GM19351 (cell line): ENCODE results near the gene MACF1.
"Not testable (repeated sequence)": the region's sequence is repeated elsewhere in the genome, so short reads cannot be mapped to it uniquely, and the experiment has no call there.

Experiments used
- ATAC-seq: cut with Tn5 transposase; IDR thresholded peaks from one replicate; pipeline ENCODE4 v1.9.1; 2021; ENCODE audit warnings: mild to moderate bottlenecking, moderate library complexity; ENCODE audit not compliant: unreplicated experiment

The MACF1 gene, protein sequence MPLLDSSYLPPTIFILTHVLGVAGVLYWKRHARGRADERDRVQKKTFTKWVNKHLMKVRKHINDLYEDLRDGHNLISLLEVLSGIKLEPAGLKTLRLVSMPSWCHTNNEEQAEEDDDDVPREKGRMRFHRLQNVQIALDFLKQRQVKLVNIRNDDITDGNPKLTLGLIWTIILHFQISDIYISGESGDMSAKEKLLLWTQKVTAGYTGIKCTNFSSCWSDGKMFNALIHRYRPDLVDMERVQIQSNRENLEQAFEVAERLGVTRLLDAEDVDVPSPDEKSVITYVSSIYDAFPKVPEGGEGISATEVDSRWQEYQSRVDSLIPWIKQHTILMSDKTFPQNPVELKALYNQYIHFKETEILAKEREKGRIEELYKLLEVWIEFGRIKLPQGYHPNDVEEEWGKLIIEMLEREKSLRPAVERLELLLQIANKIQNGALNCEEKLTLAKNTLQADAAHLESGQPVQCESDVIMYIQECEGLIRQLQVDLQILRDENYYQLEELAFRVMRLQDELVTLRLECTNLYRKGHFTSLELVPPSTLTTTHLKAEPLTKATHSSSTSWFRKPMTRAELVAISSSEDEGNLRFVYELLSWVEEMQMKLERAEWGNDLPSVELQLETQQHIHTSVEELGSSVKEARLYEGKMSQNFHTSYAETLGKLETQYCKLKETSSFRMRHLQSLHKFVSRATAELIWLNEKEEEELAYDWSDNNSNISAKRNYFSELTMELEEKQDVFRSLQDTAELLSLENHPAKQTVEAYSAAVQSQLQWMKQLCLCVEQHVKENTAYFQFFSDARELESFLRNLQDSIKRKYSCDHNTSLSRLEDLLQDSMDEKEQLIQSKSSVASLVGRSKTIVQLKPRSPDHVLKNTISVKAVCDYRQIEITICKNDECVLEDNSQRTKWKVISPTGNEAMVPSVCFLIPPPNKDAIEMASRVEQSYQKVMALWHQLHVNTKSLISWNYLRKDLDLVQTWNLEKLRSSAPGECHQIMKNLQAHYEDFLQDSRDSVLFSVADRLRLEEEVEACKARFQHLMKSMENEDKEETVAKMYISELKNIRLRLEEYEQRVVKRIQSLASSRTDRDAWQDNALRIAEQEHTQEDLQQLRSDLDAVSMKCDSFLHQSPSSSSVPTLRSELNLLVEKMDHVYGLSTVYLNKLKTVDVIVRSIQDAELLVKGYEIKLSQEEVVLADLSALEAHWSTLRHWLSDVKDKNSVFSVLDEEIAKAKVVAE (N-terminal part only)

GRCh38 chr1:39204441-39205081 is at the start of gene MACF1:
TSS of gene MACF1 (plus strand) at chr1:39204695. CDS start at chr1:39205023, 328 bp downstream.
- no peak for ATAC-seq

DNA sequence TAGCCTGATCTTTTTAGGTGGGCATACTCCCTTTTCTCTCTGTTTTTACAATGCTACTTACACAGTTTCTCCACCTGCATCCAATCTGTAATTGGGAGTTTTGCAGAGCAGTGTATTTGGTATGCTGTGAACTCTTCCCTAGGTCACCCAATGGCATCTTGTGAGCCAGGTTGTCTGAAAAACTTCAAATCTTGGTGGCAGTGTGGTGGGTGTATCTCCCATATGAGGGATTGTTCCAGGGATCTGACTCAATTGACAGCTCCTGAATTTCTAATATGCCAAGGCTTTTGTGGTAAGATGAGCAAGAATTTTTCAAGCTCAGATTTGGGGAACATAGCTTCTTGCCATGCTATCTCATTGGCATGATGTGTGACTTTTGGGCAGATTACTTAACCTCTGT is 47.2 kb upstream of the MACF1 start:
- no peak for ATAC-seq

- ATAC-seq = no peak
Observed at GRCh38 chr1:39158327-39159086, 46.0 kb upstream of the MACF1 start.

DNA sequence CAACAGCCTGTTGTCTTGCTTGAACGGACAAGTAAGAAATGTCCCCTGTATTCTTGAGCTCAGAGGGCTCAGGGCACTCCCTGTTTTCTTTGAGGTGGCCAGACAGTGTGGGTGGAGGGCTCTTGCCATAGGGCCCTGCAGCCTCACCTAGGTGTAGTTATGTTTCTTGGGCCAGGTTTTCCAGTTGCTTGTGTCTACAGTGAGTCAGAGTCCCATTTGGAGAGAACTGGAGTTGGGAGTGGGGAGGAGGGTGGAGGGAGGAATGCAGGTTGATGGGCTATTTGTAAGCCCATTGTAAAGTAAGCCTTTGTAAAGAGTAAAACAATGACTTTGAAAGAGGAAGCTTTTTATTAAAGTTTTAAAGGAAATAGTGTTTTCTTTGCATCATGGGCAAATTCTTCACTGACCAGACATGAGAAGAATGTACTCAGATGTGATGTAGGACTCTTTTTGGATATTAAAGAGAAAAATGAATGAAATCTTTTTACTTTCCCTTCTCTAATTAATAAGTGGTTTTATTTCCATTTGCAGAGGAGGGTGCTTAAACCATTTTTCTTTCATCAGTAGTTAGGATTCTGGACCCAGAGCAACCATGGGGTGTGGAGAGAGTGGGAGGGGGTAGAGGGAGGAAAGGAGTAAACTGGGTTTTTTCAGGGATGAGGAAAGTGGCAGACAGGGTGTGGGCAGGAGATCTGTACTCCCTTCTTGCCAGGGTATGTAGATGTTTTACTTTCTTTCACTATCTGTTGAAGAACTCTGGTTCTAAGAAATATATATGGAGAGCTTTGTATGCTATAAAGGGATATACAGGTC is 45.1 kb upstream of the MACF1 start:
- ATAC-seq = no peak

DNA sequence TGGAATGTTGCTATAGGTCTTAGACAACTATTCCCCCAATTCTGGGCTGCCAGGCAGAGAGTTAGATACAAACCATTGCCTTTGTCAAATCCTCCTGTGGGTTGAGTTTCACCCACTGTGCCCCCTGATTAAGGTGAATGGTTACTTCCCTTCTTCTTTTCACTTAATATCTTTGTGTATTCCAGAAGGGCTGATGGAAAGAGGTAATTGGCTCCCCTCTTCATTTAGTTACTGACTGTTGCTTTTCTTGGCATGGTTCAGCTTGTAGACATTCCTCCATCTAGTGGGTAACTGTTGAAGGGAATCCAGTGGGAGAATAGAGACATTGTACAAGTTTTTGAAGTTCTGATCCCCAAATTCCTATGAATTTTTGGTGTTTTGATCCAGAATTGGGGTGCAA is 43.8 kb upstream of the MACF1 start:
- no peak for ATAC-seq

DNA sequence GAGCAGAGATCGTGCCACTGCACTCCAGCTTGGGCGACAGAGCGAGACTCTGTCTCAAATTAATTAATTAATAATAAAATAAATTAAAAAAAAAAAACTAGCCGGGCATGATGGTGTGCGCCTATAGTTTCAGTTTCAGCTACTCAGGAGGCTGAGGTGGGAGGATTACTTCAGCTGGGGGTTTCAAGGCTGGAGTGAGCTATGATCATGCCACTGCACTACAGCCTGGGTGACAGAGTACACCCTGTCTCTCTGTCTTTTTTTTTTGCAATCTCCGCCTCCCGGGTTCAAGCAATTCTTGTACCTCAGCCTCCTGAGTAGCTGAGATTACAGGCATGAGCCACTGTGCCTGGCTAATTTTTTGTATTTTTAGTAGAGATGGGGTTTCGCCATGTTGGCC is 42.7 kb upstream of the MACF1 start:
- not testable (repeated sequence) for ATAC-seq

DNA sequence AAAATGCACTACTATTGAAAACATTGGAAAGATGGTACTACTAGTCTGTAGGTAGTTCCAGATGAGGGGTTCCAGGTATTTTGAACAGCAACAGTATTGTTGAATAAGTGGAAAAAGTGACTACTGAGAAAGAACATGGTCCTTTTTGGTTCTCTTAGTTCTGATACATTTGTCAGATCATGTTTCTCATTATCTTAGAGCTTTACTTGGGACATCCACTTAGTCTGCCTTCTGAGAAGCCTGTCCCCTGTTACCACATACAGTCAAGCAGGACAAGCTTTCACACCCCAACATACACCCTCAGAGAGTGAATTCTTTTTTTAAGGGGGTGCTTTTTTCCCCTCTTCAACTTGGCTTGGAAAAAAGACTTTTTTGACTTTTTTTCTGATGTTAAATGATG is 41.0 kb upstream of the MACF1 start:
- no peak for ATAC-seq

DNA sequence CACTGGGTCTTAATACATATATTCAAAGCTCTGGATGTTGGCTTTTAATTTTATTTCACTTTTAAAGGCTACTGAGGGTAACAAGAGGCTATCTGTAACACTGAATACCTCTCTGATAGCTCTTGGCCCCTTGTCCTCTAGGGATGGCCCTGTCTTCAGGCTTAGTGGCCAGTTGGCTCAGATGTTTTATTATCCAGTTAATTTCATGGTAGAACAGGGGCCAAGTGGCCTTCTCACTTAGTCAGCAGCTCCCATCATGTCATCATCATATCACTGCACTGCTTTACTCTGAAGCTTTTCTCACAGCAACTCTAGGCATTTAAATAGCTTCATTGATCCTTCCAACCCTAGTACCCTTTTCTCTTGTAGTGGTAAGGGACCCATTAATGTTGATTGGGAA is 40.2 kb upstream of the MACF1 start:
- no peak for ATAC-seq

DNA sequence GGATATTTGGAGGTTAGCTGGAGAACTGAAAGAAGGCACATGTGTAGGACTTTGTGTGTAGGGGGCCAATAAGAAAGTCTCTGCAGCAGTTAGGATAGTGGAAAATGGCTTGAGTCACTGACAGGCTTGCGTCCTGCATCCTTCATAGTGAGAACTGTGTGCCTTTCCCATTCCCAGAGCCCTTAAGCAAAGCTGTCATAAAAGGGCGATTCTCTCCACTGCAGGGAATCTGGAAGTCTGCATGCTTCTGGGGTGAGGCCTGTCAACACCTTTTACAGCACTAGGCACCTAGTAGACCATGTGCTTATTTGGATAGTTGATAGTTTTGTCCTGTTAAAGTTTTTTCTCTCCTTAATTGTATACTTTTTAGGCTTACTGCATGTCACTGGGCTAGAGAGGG is 39.4 kb upstream of the MACF1 start:
- no peak for ATAC-seq

GRCh38 chr1:39165488-39165887 is 39.0 kb upstream of the MACF1 start:
- ATAC-seq = no peak

DNA sequence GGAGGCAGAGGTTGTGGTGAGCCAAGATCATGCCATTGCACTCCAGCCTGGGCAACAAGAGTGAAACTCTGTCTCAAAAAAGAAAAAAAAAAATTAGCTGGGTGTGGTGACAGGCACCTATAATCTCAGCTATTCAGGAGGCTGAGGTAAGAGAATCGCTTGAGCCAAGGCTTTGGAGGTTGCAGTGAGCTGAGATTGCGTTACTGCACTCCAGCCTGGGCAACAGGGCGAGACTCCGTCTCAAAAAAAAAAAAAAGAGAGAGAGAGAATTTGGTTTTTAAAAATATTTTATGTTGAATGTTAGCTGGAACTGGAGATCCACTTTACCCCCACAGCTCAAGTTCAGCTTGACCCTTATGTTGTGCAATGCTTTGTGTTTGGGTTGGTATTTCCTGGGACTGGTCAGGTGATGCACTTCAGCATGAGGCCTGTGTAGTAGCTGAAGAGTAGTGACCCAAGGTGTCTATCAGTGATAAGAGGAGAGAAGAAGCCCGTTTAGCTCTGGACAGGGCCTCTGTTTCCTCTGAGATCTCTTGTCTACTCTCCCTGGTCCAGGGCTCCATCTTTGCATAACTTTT is 36.8 kb upstream of the MACF1 start:
- ATAC-seq = no peak

DNA sequence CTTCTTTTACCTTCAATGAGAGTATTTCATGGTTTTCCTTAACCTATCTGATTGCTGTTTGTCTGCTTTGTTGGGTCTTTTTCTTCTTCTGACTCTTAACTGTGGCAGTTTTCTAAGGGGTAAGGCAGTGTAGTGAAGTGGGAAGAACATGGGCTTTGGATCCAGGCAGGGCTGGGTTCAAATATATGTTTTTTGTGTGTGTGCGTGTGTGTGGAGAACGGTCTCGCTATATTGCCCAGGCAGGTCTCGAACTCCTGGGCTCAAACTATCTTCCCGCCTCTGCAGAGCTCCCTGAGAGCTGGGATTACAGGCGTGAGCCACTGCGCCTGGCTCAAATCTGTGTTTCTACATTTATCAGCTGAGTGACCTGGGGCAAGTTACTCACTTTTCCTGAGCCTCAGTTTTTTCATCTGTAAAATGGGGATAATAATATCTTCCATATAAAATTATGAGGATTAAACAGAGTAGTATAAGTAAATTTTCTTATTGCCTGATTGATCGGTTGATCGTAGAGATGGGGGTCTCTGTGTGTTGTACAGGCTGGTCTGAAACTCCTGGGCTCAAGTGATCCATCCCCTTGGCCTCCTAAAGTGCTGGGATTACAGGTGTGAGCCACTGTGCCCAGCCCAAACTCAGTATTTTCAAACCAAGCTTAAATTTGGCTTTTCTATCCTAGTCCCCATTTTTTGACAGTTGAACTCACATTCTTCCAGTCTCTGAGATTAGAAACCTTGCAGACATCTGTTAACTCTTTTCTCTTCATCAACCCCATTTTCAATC is 36.0 kb upstream of the MACF1 start:
- ATAC-seq = no peak

DNA sequence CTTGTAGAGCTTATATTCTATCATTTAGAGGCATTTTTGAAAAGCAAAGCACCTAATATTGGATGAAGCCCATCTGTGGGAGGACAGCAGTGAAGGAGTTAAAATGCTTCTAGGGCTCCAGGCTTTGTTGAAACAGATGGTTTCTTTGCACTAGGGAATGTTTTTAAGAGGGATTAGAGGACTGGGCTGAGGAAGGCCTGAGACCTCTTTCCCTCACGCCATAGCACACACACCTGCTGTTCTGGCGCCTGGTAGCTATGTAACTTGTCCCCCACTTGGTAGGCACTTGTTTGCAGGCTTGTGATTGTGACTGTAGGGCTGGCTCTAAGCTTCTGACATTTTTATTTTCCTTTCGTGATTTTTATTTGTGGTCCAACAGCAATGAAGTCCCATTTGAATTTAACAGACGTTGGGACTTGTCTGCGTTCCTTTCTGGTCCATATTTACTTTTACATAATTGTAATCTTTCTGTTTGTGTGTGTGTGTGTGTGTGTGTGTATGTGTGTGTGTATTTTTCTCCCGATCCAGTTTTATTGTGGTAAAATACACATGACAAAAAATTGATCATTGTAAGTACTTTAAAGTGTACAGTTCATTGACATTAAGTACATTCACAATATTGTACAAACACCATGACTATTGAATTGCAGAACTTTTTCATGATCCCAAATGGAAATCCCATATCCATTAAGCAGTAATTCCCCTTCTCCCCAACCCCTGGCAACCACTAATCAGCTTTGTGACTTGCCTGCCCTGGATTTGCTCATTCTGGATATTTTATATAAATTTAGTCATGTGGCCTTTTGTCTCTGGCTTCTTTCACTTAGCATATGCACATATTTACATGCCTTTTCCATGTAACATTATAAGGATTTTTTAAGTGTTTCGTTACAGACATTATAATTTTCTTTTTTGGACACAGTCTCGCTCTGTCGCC is 33.5 kb upstream of the MACF1 start:
- ATAC-seq = no peak

- ATAC-seq = no peak
Observed at GRCh38 chr1:39173119-39173994, 31.1 kb upstream of the MACF1 start.

DNA sequence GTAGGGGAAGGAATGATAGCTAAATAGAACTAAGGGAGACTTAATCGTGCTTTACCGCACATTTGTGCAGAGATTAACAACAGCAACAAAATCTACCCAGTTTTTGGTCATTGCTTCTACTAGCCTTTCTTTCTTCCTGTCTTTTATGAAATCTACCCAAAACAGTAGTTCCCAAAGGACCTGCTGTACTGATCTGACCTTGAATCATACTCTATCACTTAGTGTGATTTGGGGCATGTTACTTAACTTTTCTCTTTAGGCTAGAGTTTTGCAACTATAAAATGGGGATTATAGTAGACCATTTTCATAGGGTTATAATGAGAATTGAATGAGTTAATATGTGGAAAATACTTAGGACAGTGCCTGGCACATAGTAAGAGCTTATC is 30.5 kb upstream of the MACF1 start:
- ATAC-seq = no peak
